Gastrocnemius medialis (tissue), 4 donors: ENCODE measurements around the gene PRTN3. TPM values are rescaled to one million over a fixed set of nuclear protein-coding genes. Genes with fewer than 3 reads are reported as not detected.

ENCODE experiments used
- ATAC-seq, 2 donors: fragments of 150-250 bp; one replicate each; pipeline ENCODE4 v1.9.1; 2016
- DNase-seq, 2 donors: peaks; one replicate each; pipeline ENCODE4 v3.0.0-alpha.2; 2019
- H3K27ac ChIP-seq, 4 donors: fragments of 200-600 bp; sonication (generic); 1 replicate in 1 of 4; 2 replicates in 3 of 4; pipeline ENCODE4 v1.5.1; 2016 to 2018; ENCODE audit warnings: mild to moderate bottlenecking in 2 of 4, moderate library complexity in 1 of 4
- H3K27me3 ChIP-seq, 3 donors: fragments of 200-600 bp; sonication (generic) in 2 of 3; 1 replicate in 1 of 3; 2 replicates in 2 of 3; pipeline versions ENCODE4 v1.5.1 to v1.6.0; 2016 to 2019; ENCODE audit warnings: mild to moderate bottlenecking in 1 of 3, moderate library complexity in 1 of 3
- H3K36me3 ChIP-seq, 2 donors: fragments of 200-600 bp; sonication (generic) in 1 of 2; one replicate each; pipeline ENCODE4 v1.5.1; 2017 to 2018
- H3K4me1 ChIP-seq, 2 donors: fragments of 200-600 bp; sonication (generic) in 1 of 2; one replicate each; pipeline ENCODE4 v1.5.1; 2016 to 2017; ENCODE audit warnings: mild to moderate bottlenecking in 2 of 2
- H3K4me3 ChIP-seq, 4 donors: fragments of 200-600 bp; sonication (generic) in 3 of 4; 1 replicate in 1 of 4; 2 replicates in 3 of 4; pipeline ENCODE4 v1.5.1; 2016 to 2019; ENCODE audit warnings: mild to moderate bottlenecking in 2 of 4
- H3K9me3 ChIP-seq, 3 donors: fragments of 200-600 bp; sonication (generic) in 2 of 3; 1 replicate in 1 of 3; 2 replicates in 2 of 3; pipeline ENCODE4 v1.5.1; 2016 to 2019
- CTCF ChIP-seq, 5 experiments: fragments of 450-650 bp in 3 of 5; fragments of 200-600 bp in 2 of 5; sonication (generic) in 2 of 5; IDR thresholded peaks in 4 of 5; conservative IDR thresholded peaks in 1 of 5; 1 replicate in 4 of 5; 2 replicates in 1 of 5; pipeline ENCODE4 v1.5.1; 2016 to 2019; ENCODE audit warnings: antibody characterized with exemption in 5 of 5, mild to moderate bottlenecking in 3 of 5, moderate library complexity in 3 of 5
- POLR2A ChIP-seq, 2 donors: fragments of 450-650 bp; IDR thresholded peaks; one replicate each; pipeline ENCODE4 v1.6.1; 2017; ENCODE audit warnings: antibody characterized with exemption in 2 of 2, mild to moderate bottlenecking in 2 of 2, moderate library complexity in 2 of 2
- in situ Hi-C, 4 donors: fragments of 200-750 bp; cut with MboI; loops; one replicate each; pipeline versions ENCODE4 v1.15.0 to v1.8.0; 2017; ENCODE audit warnings: low sequenced_read_pairs in 4 of 4
- intact Hi-C: fragments of 100-400 bp; cut with DNase I; formaldehyde crosslinking; loops from one replicate; pipeline ENCODE4 v1.15.1; 2023; ENCODE audit warnings: low total_unique reads
- total RNA-seq, 4 donors: library from RNA; depleted of rRNA; stranded (reverse); fragments of >200 nt; gene quantifications; one replicate each; pipeline versions ENCODE4 v1.1.0 to v1.2.3, GENCODE V29; 2016

The PRTN3 gene
- total RNA-seq, 4 donors from 2014 or later: 0.51 TPM; not detected in 3

- in situ Hi-C loops: no loop called here
- H3K27ac ChIP-seq: no peak overlapping the region
- TF ChIP-seq POLR2A (IDR thresholded peaks at IDR 0.05): no peak
- no peak for TF ChIP-seq CTCF (IDR thresholded peaks at IDR 0.05 in 4 of 5, conservative IDR thresholded peaks at IDR 0.05 in 1 of 5)
- peaks cover 46 to 51% of the 10 kb centered on the region in 2 donors for H3K4me1 ChIP-seq
- H3K4me3 ChIP-seq: no peak overlapping the region
- DNase-seq (no peak), ATAC-seq (no peak)
- H3K27me3 ChIP-seq: no peaks in the 10 kb centered on the region
- peaks cover 0 to 50% of the 10 kb centered on the region in 2 donors for H3K36me3 ChIP-seq
- intact Hi-C loops: no loop called here
- no peaks in the 10 kb centered on the region for H3K9me3 ChIP-seq
Observed at GRCh38 chr19:803686-804418, 36.9 kb upstream of the PRTN3 start.

- in situ Hi-C loops: no loop called here
Observed at GRCh38 chr19:804419-805165, 36.2 kb upstream of the PRTN3 start.

GRCh38 chr19:805166-805551, 35.6 kb upstream of the PRTN3 start:
- ATAC-seq (no peak), DNase-seq (no peak)
- in situ Hi-C loops (no loop called here), intact Hi-C loops (no loop called here)
- H3K27ac ChIP-seq: no peak overlapping the region
- no peaks in the 10 kb centered on the region for H3K9me3 ChIP-seq
- no peak overlapping the region for H3K4me3 ChIP-seq
- H3K4me1 ChIP-seq: peaks cover 33 to 38% of the 10 kb centered on the region in 2 donors
- no peaks in the 10 kb centered on the region for H3K27me3 ChIP-seq
- TF ChIP-seq CTCF (IDR thresholded peaks at IDR 0.05 in 4 of 5, conservative IDR thresholded peaks at IDR 0.05 in 1 of 5) (no peak), POLR2A (IDR thresholded peaks at IDR 0.05) (no peak)
- peaks cover 0 to 64% of the 10 kb centered on the region in 2 donors for H3K36me3 ChIP-seq

More at GRCh38 chr19:804419-805165, 36.2 kb upstream of the PRTN3 start:
- Histone ChIP-seq H3K36me3 (peaks cover 0 to 58% of the 10 kb centered on the region in 2 donors), H3K27me3 (no peaks in the 10 kb centered on the region), H3K27ac (no peak overlapping the region), H3K9me3 (no peaks in the 10 kb centered on the region), H3K4me1 (peaks cover 39 to 44% of the 10 kb centered on the region in 2 donors), H3K4me3 (no peak overlapping the region)
- intact Hi-C loops: no loop called here
- no peak for TF ChIP-seq CTCF (IDR thresholded peaks at IDR 0.05 in 4 of 5, conservative IDR thresholded peaks at IDR 0.05 in 1 of 5)
- no peak for TF ChIP-seq POLR2A (IDR thresholded peaks at IDR 0.05)
- no peak for DNase-seq
- ATAC-seq: no peak

GRCh38 chr19:805600-806550, 34.9 kb upstream of the PRTN3 start:
- in situ Hi-C loops: no loop called here
- ATAC-seq: no peak
- Histone ChIP-seq H3K9me3 (no peaks in the 10 kb centered on the region), H3K4me3 (no peak overlapping the region), H3K36me3 (peaks cover 0 to 71% of the 10 kb centered on the region in 2 donors), H3K27me3 (no peaks in the 10 kb centered on the region), H3K27ac (no peak overlapping the region), H3K4me1 (peaks cover 26 to 31% of the 10 kb centered on the region in 2 donors)
- intact Hi-C loops: no loop called here
- TF ChIP-seq CTCF (IDR thresholded peaks at IDR 0.05 in 4 of 5, conservative IDR thresholded peaks at IDR 0.05 in 1 of 5): no peak
- TF ChIP-seq POLR2A (IDR thresholded peaks at IDR 0.05): no peak
- no peak for DNase-seq
